ENCODE data around the gene GPR78.

The GPR78 gene

DNA sequence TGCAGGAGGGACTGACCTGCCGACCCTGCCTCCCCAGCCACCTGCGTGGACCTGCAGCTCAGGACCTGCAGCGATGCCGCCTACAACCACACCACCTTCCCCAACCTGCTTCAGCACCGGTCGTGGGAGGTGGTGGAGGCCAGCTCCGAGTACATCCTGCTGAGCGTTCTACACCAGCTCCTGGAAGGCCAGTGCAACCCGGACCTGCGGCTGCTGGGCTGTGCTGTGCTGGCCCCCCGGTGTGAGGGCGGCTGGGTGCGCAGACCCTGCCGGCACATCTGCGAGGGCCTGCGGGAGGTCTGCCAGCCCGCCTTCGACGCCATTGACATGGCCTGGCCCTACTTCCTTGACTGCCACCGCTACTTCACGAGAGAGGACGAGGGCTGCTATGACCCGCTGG is 20.9 kb downstream of the GPR78 start:
- H3K4me1 ChIP-seq (ENCODE audit: control insufficient read depth, insufficient read depth, low read length, poor library complexity, severe bottlenecking), result peaks cover 13% of the 10 kb centered on the region
- H3K4me3 ChIP-seq (ENCODE audit: extremely low read depth, insufficient read depth, low read length, poor library complexity, severe bottlenecking), result no peak overlapping the region
- no peak overlapping the region for H3K27ac ChIP-seq (ENCODE audit: low read depth, low read length, severe bottlenecking)
- no peaks in the 10 kb centered on the region for H3K9me3 ChIP-seq (ENCODE audit: control insufficient read depth, low read length)
- no peaks in the 10 kb centered on the region for H3K36me3 ChIP-seq (ENCODE audit: control insufficient read depth, insufficient read depth, low read length)
- 94 to 98% methylated on average over 14 to 19 of the region's 23 CpGs for WGBS, 2 experiments (ENCODE audit: insufficient coverage in 2 of 2)

GRCh38 chr4:8601556-8601955 is 21.4 kb downstream of the GPR78 start:
- peaks cover 13% of the 10 kb centered on the region for H3K4me1 ChIP-seq (ENCODE audit: control insufficient read depth, insufficient read depth, low read length, poor library complexity, severe bottlenecking)
- H3K36me3 ChIP-seq (ENCODE audit: control insufficient read depth, insufficient read depth, low read length), result no peaks in the 10 kb centered on the region
- no peaks in the 10 kb centered on the region for H3K9me3 ChIP-seq (ENCODE audit: control insufficient read depth, low read length)
- 77 to 93% methylated on average over 5 to 8 of the region's 10 CpGs for WGBS, 2 experiments (ENCODE audit: insufficient coverage in 2 of 2)
- H3K4me3 ChIP-seq (ENCODE audit: extremely low read depth, insufficient read depth, low read length, poor library complexity, severe bottlenecking), result no peak overlapping the region
- H3K27ac ChIP-seq (ENCODE audit: low read depth, low read length, severe bottlenecking), result no peak overlapping the region

DNA sequence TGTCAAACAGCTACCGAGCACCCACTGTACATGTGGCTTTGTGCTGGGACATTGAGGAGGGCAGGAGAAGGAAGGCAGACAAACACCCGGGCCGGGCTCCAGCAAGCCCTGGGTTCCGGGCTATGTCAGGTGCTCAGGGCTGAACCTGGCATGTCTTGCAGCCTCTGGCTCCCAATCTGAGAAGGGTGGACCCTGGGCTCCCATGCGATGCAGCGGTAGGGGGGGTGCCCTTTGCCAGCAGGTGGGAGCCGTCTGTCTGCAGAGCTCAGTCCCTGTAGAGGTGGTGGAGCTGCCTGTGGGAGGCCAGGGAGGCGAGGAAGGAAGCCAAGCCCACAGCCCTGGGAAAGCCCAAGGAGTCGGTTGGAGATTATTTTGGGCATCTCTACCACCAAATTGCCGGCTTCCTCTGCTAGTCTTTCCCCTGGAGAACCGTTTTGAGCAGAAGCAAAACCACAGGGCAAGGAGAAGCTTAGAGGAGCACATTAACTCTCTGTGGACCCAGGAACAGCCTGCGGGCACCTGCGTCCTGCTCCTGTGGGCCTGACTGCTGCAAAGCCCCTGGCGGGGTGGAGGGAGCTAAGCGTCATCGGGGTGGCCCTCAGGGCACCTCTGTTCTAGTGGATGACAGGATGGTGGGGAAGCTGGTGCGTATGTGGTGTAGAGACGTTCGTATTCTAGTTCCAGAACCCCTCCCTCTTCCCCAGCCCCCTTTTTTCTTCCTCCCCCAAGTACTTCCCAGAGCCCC is 22.7 kb downstream of the GPR78 start:
- WGBS, 2 experiments (ENCODE audit: insufficient coverage in 2 of 2), result 90 to 91% methylated on average over 13 to 16 of the region's 19 CpGs
- Histone ChIP-seq H3K9me3 (ENCODE audit: control insufficient read depth, low read length) (no peaks in the 10 kb centered on the region), H3K27ac (ENCODE audit: low read depth, low read length, severe bottlenecking) (no peak overlapping the region), H3K4me1 (ENCODE audit: control insufficient read depth, insufficient read depth, low read length, poor library complexity, severe bottlenecking) (peaks cover 13% of the 10 kb centered on the region), H3K36me3 (ENCODE audit: control insufficient read depth, insufficient read depth, low read length) (no peaks in the 10 kb centered on the region), H3K4me3 (ENCODE audit: extremely low read depth, insufficient read depth, low read length, poor library complexity, severe bottlenecking) (no peak overlapping the region)

DNA sequence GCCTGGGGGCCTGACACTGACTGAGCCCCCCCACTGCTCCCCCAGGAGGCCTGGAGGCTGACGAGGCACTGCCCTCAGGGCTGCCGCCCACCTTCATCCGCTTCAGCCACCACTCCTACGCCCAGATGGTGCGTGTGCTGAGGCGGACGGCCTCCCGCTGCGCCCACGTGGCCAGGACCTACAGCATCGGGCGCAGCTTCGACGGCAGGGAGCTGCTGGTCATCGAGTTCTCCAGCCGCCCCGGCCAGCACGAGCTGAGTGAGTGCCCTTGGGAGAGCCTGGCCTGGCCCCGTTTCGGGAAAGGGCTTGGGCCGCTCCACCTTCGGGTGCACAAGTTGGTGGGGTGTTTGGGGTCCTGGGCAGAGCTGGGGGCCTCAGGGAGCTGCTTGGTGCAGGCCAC is 23.7 kb downstream of the GPR78 start:
- Histone ChIP-seq H3K4me1 (ENCODE audit: control insufficient read depth, insufficient read depth, low read length, poor library complexity, severe bottlenecking) (peaks cover 13% of the 10 kb centered on the region), H3K9me3 (ENCODE audit: control insufficient read depth, low read length) (no peaks in the 10 kb centered on the region), H3K27ac (ENCODE audit: low read depth, low read length, severe bottlenecking) (no peak overlapping the region), H3K36me3 (ENCODE audit: control insufficient read depth, insufficient read depth, low read length) (no peaks in the 10 kb centered on the region), H3K4me3 (ENCODE audit: extremely low read depth, insufficient read depth, low read length, poor library complexity, severe bottlenecking) (no peak overlapping the region)
- WGBS, 2 experiments (ENCODE audit: insufficient coverage in 2 of 2), result 89 to 92% methylated on average over 18 to 22 of the region's 22 CpGs

DNA sequence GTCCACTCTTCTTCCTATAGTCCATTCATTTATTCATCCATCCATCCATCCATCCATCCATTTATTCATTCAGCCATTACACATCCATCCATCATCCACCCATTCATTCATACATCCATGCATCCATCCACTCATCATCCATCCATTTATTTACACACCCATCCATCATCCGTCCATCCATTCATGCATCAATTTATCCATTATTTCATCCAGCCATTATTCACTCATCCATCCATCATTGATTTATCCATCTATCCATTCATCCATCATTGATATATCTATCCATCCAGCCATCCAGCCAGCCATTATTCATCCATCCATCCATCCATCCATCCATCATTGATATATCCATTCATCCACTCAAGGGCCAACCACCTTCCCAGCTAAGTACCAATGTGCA is 25.1 kb downstream of the GPR78 start:
- peaks cover 2% of the 10 kb centered on the region for H3K4me1 ChIP-seq (ENCODE audit: control insufficient read depth, insufficient read depth, low read length, poor library complexity, severe bottlenecking)
- H3K4me3 ChIP-seq (ENCODE audit: extremely low read depth, insufficient read depth, low read length, poor library complexity, severe bottlenecking), result no peak overlapping the region
- 76 to 82% methylated on average over 1 of the region's 1 CpG for WGBS, 2 experiments (ENCODE audit: insufficient coverage in 2 of 2)
- no peaks in the 10 kb centered on the region for H3K36me3 ChIP-seq (ENCODE audit: control insufficient read depth, insufficient read depth, low read length)
- no peak overlapping the region for H3K27ac ChIP-seq (ENCODE audit: low read depth, low read length, severe bottlenecking)
- no peaks in the 10 kb centered on the region for H3K9me3 ChIP-seq (ENCODE audit: control insufficient read depth, low read length)

GRCh38 chr4:8606476-8606875 is 26.3 kb downstream of the GPR78 start:
- peaks cover 2% of the 10 kb centered on the region for H3K4me1 ChIP-seq (ENCODE audit: control insufficient read depth, insufficient read depth, low read length, poor library complexity, severe bottlenecking)
- no peak overlapping the region for H3K27ac ChIP-seq (ENCODE audit: low read depth, low read length, severe bottlenecking)
- no peaks in the 10 kb centered on the region for H3K36me3 ChIP-seq (ENCODE audit: control insufficient read depth, insufficient read depth, low read length)
- H3K9me3 ChIP-seq (ENCODE audit: control insufficient read depth, low read length), result no peaks in the 10 kb centered on the region
- WGBS, 2 experiments (ENCODE audit: insufficient coverage in 2 of 2), result 89 to 95% methylated on average over 8 to 26 of the region's 26 CpGs
- no peak overlapping the region for H3K4me3 ChIP-seq (ENCODE audit: extremely low read depth, insufficient read depth, low read length, poor library complexity, severe bottlenecking)

DNA sequence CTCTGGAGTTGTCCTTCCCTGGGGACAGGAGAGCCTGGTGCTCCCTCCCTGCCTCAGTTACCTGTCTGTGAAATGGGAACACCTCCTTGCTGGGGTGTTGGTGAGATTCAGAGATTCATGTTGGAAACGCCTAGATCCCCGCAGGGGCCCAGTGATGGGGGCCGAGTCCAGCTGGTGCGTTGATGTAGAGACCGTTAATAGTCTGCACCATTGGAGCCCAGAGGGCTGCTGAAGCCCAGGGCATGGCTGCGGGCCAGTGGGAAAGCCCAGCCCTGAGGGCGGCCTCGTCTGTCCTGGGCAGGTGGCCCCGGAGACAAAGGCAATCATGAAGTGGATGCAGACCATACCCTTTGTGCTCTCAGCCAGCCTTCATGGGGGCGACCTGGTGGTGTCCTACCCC is 26.8 kb downstream of the GPR78 start:
- peaks cover 2% of the 10 kb centered on the region for H3K4me1 ChIP-seq (ENCODE audit: control insufficient read depth, insufficient read depth, low read length, poor library complexity, severe bottlenecking)
- 75 to 79% methylated on average over 9 to 10 of the region's 10 CpGs for WGBS, 2 experiments (ENCODE audit: insufficient coverage in 2 of 2)
- no peaks in the 10 kb centered on the region for H3K9me3 ChIP-seq (ENCODE audit: control insufficient read depth, low read length)
- no peak overlapping the region for H3K27ac ChIP-seq (ENCODE audit: low read depth, low read length, severe bottlenecking)
- H3K4me3 ChIP-seq (ENCODE audit: extremely low read depth, insufficient read depth, low read length, poor library complexity, severe bottlenecking), result no peak overlapping the region
- H3K36me3 ChIP-seq (ENCODE audit: control insufficient read depth, insufficient read depth, low read length), result no peaks in the 10 kb centered on the region

DNA sequence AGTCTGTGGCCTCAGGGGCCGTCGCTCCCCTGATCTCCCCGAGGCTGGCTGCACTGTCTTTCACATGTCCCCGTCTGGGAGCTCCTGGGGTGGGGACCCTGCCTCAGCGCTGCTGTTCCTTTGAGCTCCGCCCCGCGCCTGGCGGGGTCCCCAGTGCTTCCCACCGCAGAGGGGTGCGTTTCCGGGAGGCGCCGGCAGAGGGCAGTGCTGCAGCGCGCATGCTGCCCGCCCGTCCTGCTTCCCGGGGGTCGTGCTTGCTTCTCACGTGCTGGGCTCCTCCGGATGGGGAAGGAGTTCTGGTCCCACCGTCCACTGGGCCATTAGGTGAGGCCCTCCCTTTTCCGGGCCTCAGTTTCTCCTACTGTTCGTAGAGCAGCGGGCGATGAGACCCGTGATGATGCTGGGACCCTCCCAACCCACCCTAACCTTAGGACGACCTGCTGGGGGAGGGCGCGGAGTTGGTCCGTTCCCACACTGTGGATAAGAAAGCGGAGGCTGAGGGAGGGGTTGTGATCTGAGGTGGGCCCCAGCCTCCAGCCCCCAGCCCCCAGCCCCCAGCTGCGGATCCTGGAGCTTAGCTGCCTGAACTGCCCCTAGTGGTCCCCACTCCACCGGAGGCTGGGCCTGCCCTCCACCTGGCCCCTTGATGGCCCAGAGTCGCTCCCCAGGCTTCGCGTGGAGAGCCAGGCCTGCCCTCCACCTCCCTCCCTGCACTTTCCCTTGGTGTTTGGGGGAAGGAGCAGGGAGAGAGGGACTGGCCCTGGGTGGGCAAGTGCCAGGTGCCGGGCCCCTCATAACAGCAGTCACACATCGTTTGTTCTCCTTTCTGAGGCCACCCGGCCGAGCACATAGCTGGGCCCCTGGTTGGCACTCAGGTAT is 27.6 kb downstream of the GPR78 start:
- WGBS, 2 experiments (ENCODE audit: insufficient coverage in 2 of 2), result 9 to 18% methylated on average over 23 to 31 of the region's 42 CpGs
- H3K9me3 ChIP-seq (ENCODE audit: control insufficient read depth, low read length), result no peaks in the 10 kb centered on the region
- H3K4me1 ChIP-seq (ENCODE audit: control insufficient read depth, insufficient read depth, low read length, poor library complexity, severe bottlenecking), result no peaks in the 10 kb centered on the region

DNA sequence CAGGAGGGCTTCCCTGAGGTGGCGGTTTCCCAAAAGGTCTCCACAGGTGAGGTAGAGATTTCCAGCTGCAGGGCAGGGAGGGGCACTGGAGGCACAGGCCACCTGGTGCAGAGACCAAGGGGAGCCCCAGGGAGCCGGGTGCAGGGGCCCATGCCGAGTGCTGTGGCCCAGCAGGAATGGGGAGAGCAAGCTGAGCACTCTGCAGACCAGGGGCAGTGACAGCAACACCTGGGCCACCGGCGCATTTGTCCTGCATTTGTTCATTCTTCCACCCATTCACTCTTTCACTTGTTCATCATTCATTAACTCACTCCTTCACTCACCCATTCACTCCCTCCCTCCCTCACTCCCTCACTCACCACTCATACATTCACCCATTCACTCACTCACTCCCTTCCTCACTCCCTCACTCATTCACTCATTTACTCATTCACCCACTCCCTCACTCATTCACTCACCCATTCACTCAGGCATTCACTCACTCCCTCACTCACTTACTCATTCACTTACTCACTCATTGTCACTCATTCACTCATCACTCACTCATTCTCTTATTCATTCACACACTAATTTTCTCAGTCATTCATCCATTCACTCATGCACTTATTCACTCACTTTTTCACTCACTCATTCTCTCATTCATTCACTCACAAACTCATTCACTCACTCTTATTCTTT is 28.7 kb downstream of the GPR78 start:
- no peak overlapping the region for H3K27ac ChIP-seq (ENCODE audit: low read depth, low read length, severe bottlenecking)
- no peaks in the 10 kb centered on the region for H3K9me3 ChIP-seq (ENCODE audit: control insufficient read depth, low read length)
- 73 to 78% methylated on average over 5 of the region's 5 CpGs for WGBS, 2 experiments (ENCODE audit: insufficient coverage in 2 of 2)
- no peak overlapping the region for H3K4me3 ChIP-seq (ENCODE audit: extremely low read depth, insufficient read depth, low read length, poor library complexity, severe bottlenecking)
- H3K36me3 ChIP-seq (ENCODE audit: control insufficient read depth, insufficient read depth, low read length), result no peaks in the 10 kb centered on the region
- H3K4me1 ChIP-seq (ENCODE audit: control insufficient read depth, insufficient read depth, low read length, poor library complexity, severe bottlenecking), result no peaks in the 10 kb centered on the region

More for the DNA sequence above, 27.6 kb downstream of the GPR78 start:
- Histone ChIP-seq H3K36me3 (ENCODE audit: control insufficient read depth, insufficient read depth, low read length) (no peaks in the 10 kb centered on the region), H3K4me3 (ENCODE audit: extremely low read depth, insufficient read depth, low read length, poor library complexity, severe bottlenecking) (no peak overlapping the region), H3K27ac (ENCODE audit: low read depth, low read length, severe bottlenecking) (no peak overlapping the region)

DNA sequence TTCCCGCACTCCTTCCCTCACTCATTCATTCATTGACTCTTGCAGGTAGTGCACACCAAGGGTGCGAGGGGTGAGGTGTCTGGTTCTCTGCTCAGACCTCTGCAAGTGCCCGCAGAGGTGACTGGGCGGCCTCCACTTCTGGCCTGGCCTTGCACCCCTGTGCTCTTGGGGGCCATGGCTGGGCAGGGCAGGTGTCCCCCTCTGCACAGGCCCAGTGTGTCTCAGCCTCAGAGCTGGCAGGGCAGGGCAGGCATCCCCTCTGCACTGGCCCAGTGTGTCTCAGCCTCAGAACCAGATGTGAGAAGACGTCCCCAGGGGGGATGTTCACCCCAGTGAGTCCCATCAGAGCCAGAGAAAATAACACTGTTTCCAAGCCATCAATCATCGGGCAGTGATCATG is 29.2 kb downstream of the GPR78 start:
- Histone ChIP-seq H3K4me1 (ENCODE audit: control insufficient read depth, insufficient read depth, low read length, poor library complexity, severe bottlenecking) (no peaks in the 10 kb centered on the region), H3K4me3 (ENCODE audit: extremely low read depth, insufficient read depth, low read length, poor library complexity, severe bottlenecking) (no peak overlapping the region), H3K36me3 (ENCODE audit: control insufficient read depth, insufficient read depth, low read length) (no peaks in the 10 kb centered on the region), H3K9me3 (ENCODE audit: control insufficient read depth, low read length) (no peaks in the 10 kb centered on the region), H3K27ac (ENCODE audit: low read depth, low read length, severe bottlenecking) (no peak overlapping the region)
- WGBS, 2 experiments (ENCODE audit: insufficient coverage in 2 of 2), result 89% methylated on average over 5 to 6 of the region's 6 CpGs
